K562 (cell line): ENCODE data around the gene COX6A1. TPM values are rescaled to one million over a fixed set of nuclear protein-coding genes. Genes with fewer than 3 reads are reported as not detected.

Experiments
- ATAC-seq: fragments of 200-7000 bp; cut with Tn5 transposase; 3 replicates; pipeline ENCODE4 v1.9.1; 2020; ENCODE audit warnings: moderate library complexity
- BruUV-seq: library from RNA; stranded (reverse); fragments of 400-500 nt; replicated peaks from 2 replicates; lab custom pipeline; 2021; lab: Mats Ljungman, UMichigan
- CTCF ChIA-PET: fragments of 300-600 bp; formaldehyde crosslinking; extraction: SDS; loops from one replicate; lab custom pipeline; 2021; ENCODE audit warnings: low intra/inter-chr PET ratio; lab: Yijun Ruan, JAX
- POLR2A ChIA-PET: fragments of 300-600, 350-650 bp; sonication (Branson Sonifier 250); formaldehyde crosslinking; extraction: SDS; loops from one replicate; lab custom pipeline; 2021; ENCODE audit warnings: antibody characterized with exemption, inconsistent platforms; lab: Yijun Ruan, JAX
- DNase-seq, 4 experiments: peaks; one replicate each; pipeline versions ENCODE4 v3.0.0 to v3.0.0-alpha.2; 2011 to 2018; ENCODE audit warnings: low spot score in 3 of 4, mixed read lengths in 3 of 4; ENCODE audit errors: extremely low read depth in 1 of 4
- FAIRE-seq: peaks from 2 replicates; lab custom pipeline; 2011; peaks lifted over from hg19 to GRCh38; lab: Jason Lieb, UNC
- H2AFZ ChIP-seq: 2 replicates; pipeline ENCODE4 v1.6.0; 2011; ENCODE audit warnings: low read depth, low read length, control low read depth, inconsistent platforms
- H3K27ac ChIP-seq: fragments of 200-600 bp; 3 replicates; pipeline ENCODE4 v1.8.0; 2011; ENCODE audit warnings: low read depth, mild to moderate bottlenecking, control low read depth, inconsistent platforms, low read length, moderate library complexity, mixed read lengths; ENCODE audit errors: extremely low read depth
- H3K27me3 ChIP-seq, 2 experiments: fragments of 300-600 bp in 1 of 2; 2 replicates in 1 of 2; 3 replicates in 1 of 2; pipeline versions ENCODE4 v1.6.0 to v1.8.0; 2011; ENCODE audit warnings: inconsistent platforms in 2 of 2, low read length in 2 of 2, mild to moderate bottlenecking in 1 of 2, mixed read lengths in 1 of 2, moderate library complexity in 1 of 2; ENCODE audit not compliant: control insufficient read depth in 2 of 2, insufficient read depth in 2 of 2
- H3K36me3 ChIP-seq: fragments of 300-600 bp; 3 replicates; pipeline ENCODE4 v1.8.0; 2011; ENCODE audit warnings: mild to moderate bottlenecking, low read length, inconsistent platforms; ENCODE audit not compliant: control insufficient read depth, insufficient read depth
- H3K4me1 ChIP-seq, 2 experiments: fragments of 200-600 bp in 1 of 2; replicated peaks in 1 of 2; 2 replicates in 1 of 2; 3 replicates in 1 of 2; pipeline versions ENCODE4 v1.5.1 to v1.8.0; 2011; ENCODE audit warnings: inconsistent platforms in 2 of 2, low read length in 2 of 2, mild to moderate bottlenecking in 1 of 2, mixed read lengths in 1 of 2, moderate library complexity in 1 of 2; ENCODE audit not compliant: control insufficient read depth in 2 of 2, insufficient read depth in 2 of 2
- H3K4me2 ChIP-seq: 2 replicates; pipeline ENCODE4 v1.6.1; 2011; ENCODE audit warnings: low read length, control low read depth, inconsistent platforms, mixed read lengths; ENCODE audit not compliant: insufficient read depth
- H3K4me3 ChIP-seq: fragments of 200-600 bp; sonication (generic), shearing (Covaris generic); 2 replicates; pipeline ENCODE4 v1.5.1; 2016; ENCODE audit warnings: control low read depth, inconsistent platforms
- H3K79me2 ChIP-seq: fragments of 200-600 bp; 3 replicates; pipeline ENCODE4 v1.8.0; 2011; ENCODE audit warnings: low read length, inconsistent platforms; ENCODE audit not compliant: control insufficient read depth, insufficient read depth
- H3K9ac ChIP-seq, 2 experiments: 2 replicates each; pipeline versions ENCODE4 v1.6.0 to v1.6.1; 2011; ENCODE audit warnings: low read depth in 2 of 2, low read length in 2 of 2, control low read depth in 1 of 2, inconsistent platforms in 1 of 2, mild to moderate bottlenecking in 1 of 2, mixed read lengths in 1 of 2; ENCODE audit not compliant: insufficient read depth in 1 of 2
- H3K9me1 ChIP-seq: one replicate; pipeline ENCODE4 v1.6.0; 2011; ENCODE audit warnings: inconsistent platforms, mild to moderate bottlenecking, low read length, moderate library complexity; ENCODE audit not compliant: control insufficient read depth, insufficient read depth
- H3K9me3 ChIP-seq: replicated peaks from 2 replicates; pipeline ENCODE4 v1.5.1; 2011; ENCODE audit warnings: low read depth, low read length, inconsistent platforms; ENCODE audit not compliant: control insufficient read depth, insufficient read depth
- H4K20me1 ChIP-seq: replicated peaks from 2 replicates; pipeline ENCODE4 v1.6.1; 2011; ENCODE audit warnings: low read length, inconsistent platforms, mixed read lengths; ENCODE audit not compliant: control insufficient read depth, insufficient read depth
- ARID2 ChIP-seq: fragments of 450-650 bp; IDR thresholded peaks from 2 replicates; pipeline ENCODE4 v1.6.1; 2017; ENCODE audit warnings: antibody characterized with exemption, mild to moderate bottlenecking
- ARID4B ChIP-seq: sonication (generic); formaldehyde crosslinking; IDR thresholded peaks from 2 replicates; pipeline ENCODE4 v1.8.0; 2022; ENCODE audit warnings: mild to moderate bottlenecking, missing genetic modification reagents
- ATF1 ChIP-seq, 2 experiments: fragments of 450-650 bp in 1 of 2; IDR thresholded peaks; 2 replicates each; pipeline ENCODE4 v1.6.1; 2016; ENCODE audit warnings: missing compliant biosample characterization in 1 of 2, missing genetic modification characterization in 1 of 2
- BCL6 ChIP-seq: fragments of 250-450 bp; sonication (Bioruptor Pico); IDR thresholded peaks from 2 replicates; pipeline ENCODE4 v1.4.0; 2020
- ELF2 ChIP-seq: fragments of 250-450 bp; sonication (Bioruptor Pico); IDR thresholded peaks from 2 replicates; pipeline ENCODE4 v1.5.0; 2021; ENCODE audit warnings: mild to moderate bottlenecking
- EP300 ChIP-seq: IDR thresholded peaks from 2 replicates; pipeline ENCODE4 v1.6.1; 2012; ENCODE audit warnings: low read length, improper control_type of control experiment
- ESRRA ChIP-seq: fragments of 450-650 bp; IDR thresholded peaks from 2 replicates; pipeline ENCODE4 v1.6.1; 2014; ENCODE audit warnings: low read depth, mild to moderate bottlenecking, moderate library complexity, borderline replicate concordance
- HMG20B ChIP-seq: fragments of 250-450 bp; sonication (Bioruptor Pico); IDR thresholded peaks from 2 replicates; pipeline ENCODE4 v1.5.0; 2021; ENCODE audit warnings: mild to moderate bottlenecking
- POLR2G ChIP-seq: fragments of 200-400 bp; formaldehyde crosslinking; IDR thresholded peaks from 2 replicates; pipeline ENCODE4 v1.6.1; 2017; ENCODE audit warnings: low read depth, mild to moderate bottlenecking, antibody characterized with exemption, low read length, moderate library complexity
- RB1 ChIP-seq: fragments of 450-650 bp; IDR thresholded peaks from 2 replicates; pipeline ENCODE4 v1.6.1; 2017; ENCODE audit warnings: low read depth, mild to moderate bottlenecking
- SP2 ChIP-seq: IDR thresholded peaks from 2 replicates; pipeline ENCODE4 v1.6.1; 2011; ENCODE audit warnings: mild to moderate bottlenecking, low read depth, low read length, moderate library complexity; ENCODE audit not compliant: poor library complexity, severe bottlenecking; ENCODE audit errors: extremely low read depth
- YBX1 ChIP-seq: fragments of 450-650 bp; IDR thresholded peaks from 2 replicates; pipeline ENCODE4 v1.7.1; 2016; ENCODE audit warnings: mild to moderate bottlenecking
- ZFP1 ChIP-seq: fragments of 450-650 bp; formaldehyde crosslinking; IDR thresholded peaks from 2 replicates; pipeline ENCODE4 v1.4.0; 2020; ENCODE audit warnings: mild to moderate bottlenecking, mixed read lengths
- ZNF134 ChIP-seq: fragments of 250-450 bp; sonication (Bioruptor Pico); conservative IDR thresholded peaks from 2 replicates; pipeline ENCODE4 v1.4.0; 2020
- ZNF655 ChIP-seq: fragments of 250-450 bp; sonication (Bioruptor Pico); IDR thresholded peaks from 2 replicates; pipeline ENCODE4 v1.5.0; 2021
- ZNF75A ChIP-seq: fragments of 450-650 bp; formaldehyde crosslinking; IDR thresholded peaks from 2 replicates; pipeline ENCODE4 v1.4.0; 2020; ENCODE audit warnings: mild to moderate bottlenecking
- ZNF830 ChIP-seq: fragments of 250-450 bp; sonication (Bioruptor Pico); IDR thresholded peaks from 2 replicates; pipeline ENCODE4 v1.5.0; 2021; ENCODE audit warnings: mild to moderate bottlenecking
- WGBS: fragments of 100-300 bp; shearing (Covaris generic); methylation state at CpG from one replicate; pipeline ENCODE4 v1.1.6; 2016; ENCODE audit warnings: low coverage, mixed read lengths; ENCODE audit not compliant: insufficient coverage; ENCODE audit errors: missing lambda C conversion rate; 5-methylcytosine and 5-hydroxymethylcytosine counted together
- in situ Hi-C: fragments of 300-500 bp; cut with MboI; formaldehyde crosslinking; loops from 4 replicates; pipeline ENCODE4 v1.15.0; 2018; ENCODE audit warnings: inconsistent platforms, mixed read lengths
- intact Hi-C: fragments of 100-400 bp; cut with micrococcal nuclease; formaldehyde crosslinking; loops from 2 replicates; pipeline ENCODE4 v1.14.2; 2022
- polyA plus RNA-seq, 8 experiments: library from polyadenylated mRNA; depleted of rRNA in 4 of 8; stranded (reverse) in 5 of 8; unstranded in 3 of 8; fragments of >200 nt; fragmentation: Nextera tagmentation in 2 of 8; fragmentation: Illumina TruSeq in 1 of 8; extraction: Ambion mirVana in 2 of 8; extraction: Trizol in 1 of 8; gene quantifications; 2 replicates each; pipeline versions ENCODE4 v1.2.1 to v1.2.3, GENCODE V29; 2011 to 2014; ENCODE audit warnings: inconsistent platforms in 1 of 8, missing spikeins in 1 of 8
- total RNA-seq, 7 experiments: library from RNA; depleted of rRNA in 6 of 7; stranded (reverse); fragments of >200 nt in 6 of 7; fragmentation: Illumina TruSeq in 2 of 7; extraction: Trizol in 2 of 7; gene quantifications; 2 replicates each; pipeline versions ENCODE4 v1.2.1 to v1.2.3, GENCODE V29; 2011 to 2021; ENCODE audit warnings: low replicate concordance in 1 of 7

Gene COX6A1
- total and polyA plus RNA-seq, 9 of the 15 experiments (the other 6 are each of a cell fraction or from before 2014, with no cell fraction given): 414 to 4,142 (median 931) TPM

- no peak for TF ChIP-seq ARID4B (CRISPR knock-in tag)
- TF ChIP-seq EP300: no peak
- TF ChIP-seq ZFP1: no peak
Measured at GRCh38 chr12:120404271-120404670, 33.6 kb upstream of the COX6A1 start (continued).

- TF ChIP-seq RB1: no peak
- no peak for TF ChIP-seq HMG20B (CRISPR knock-in tag)
- no peak for TF ChIP-seq YBX1
- no peak for TF ChIP-seq ZNF75A (CRISPR knock-in tag)
- no peak for TF ChIP-seq ARID2
- TF ChIP-seq ZNF655 (CRISPR knock-in tag): no peak
- TF ChIP-seq ZNF134 (CRISPR knock-in tag): no peak
- TF ChIP-seq ATF1 (CRISPR knock-in tag; IDR thresholded peaks at IDR 0.05): no peak
- no peak for TF ChIP-seq ATF1 (tag; IDR thresholded peaks at IDR 0.05)
- TF ChIP-seq POLR2G: no peak
- no peak for TF ChIP-seq ELF2
- TF ChIP-seq ZNF830 (CRISPR knock-in tag): no peak
- no peak for TF ChIP-seq ESRRA
- no peak for TF ChIP-seq SP2
- TF ChIP-seq BCL6 (CRISPR knock-in tag): no peak
- H2AFZ ChIP-seq: no peak overlapping the region
- no peak overlapping the region for H3K4me3 ChIP-seq
- intact Hi-C loops (no loop called here), in situ Hi-C loops (no loop called here)
- no peaks in the 10 kb centered on the region for H3K36me3 ChIP-seq
- no peak overlapping the region for H3K9ac ChIP-seq
- H3K4me1 ChIP-seq: no peaks in the 10 kb centered on the region; a peak in 1 of 5 replicates
- H3K4me2 ChIP-seq: no peak overlapping the region
- no peaks in the 10 kb centered on the region for H3K79me2 ChIP-seq
- ATAC-seq (no peak), FAIRE-seq (peak; percentile 11), DNase-seq (no peak)
- H3K27me3 ChIP-seq: peaks cover 0 to 13% of the 10 kb centered on the region in 2 experiments; a peak in 2 of 5 replicates
- POLR2A ChIA-PET: interaction anchor here (1.0 kb wide), 1 partner anchor 9 kb away, joined by 3 read pairs; no protein-coding TSS in a partner anchor
- H3K9me3 ChIP-seq: no peaks in the 10 kb centered on the region
- 52% methylated on average over 3 of the region's 3 CpGs for WGBS
- CTCF ChIA-PET: no interaction called here
- BruUV-seq: no TSS peak
- no peaks in the 10 kb centered on the region for H3K9me1 ChIP-seq
- H4K20me1 ChIP-seq: no peaks in the 10 kb centered on the region
- H3K27ac ChIP-seq: no peak overlapping the region
Measured at GRCh38 chr12:120406069-120406468, 31.8 kb upstream of the COX6A1 start.
